ENCODE measurements around the gene HDAC4. TPM values are rescaled to one million over a fixed set of nuclear protein-coding genes. Genes with fewer than 3 reads are reported as not detected.

Gene HDAC4
- total RNA-seq, 4 donors from 2014 or later = 24.8 to 82.9 (median 41.3) TPM

DNA sequence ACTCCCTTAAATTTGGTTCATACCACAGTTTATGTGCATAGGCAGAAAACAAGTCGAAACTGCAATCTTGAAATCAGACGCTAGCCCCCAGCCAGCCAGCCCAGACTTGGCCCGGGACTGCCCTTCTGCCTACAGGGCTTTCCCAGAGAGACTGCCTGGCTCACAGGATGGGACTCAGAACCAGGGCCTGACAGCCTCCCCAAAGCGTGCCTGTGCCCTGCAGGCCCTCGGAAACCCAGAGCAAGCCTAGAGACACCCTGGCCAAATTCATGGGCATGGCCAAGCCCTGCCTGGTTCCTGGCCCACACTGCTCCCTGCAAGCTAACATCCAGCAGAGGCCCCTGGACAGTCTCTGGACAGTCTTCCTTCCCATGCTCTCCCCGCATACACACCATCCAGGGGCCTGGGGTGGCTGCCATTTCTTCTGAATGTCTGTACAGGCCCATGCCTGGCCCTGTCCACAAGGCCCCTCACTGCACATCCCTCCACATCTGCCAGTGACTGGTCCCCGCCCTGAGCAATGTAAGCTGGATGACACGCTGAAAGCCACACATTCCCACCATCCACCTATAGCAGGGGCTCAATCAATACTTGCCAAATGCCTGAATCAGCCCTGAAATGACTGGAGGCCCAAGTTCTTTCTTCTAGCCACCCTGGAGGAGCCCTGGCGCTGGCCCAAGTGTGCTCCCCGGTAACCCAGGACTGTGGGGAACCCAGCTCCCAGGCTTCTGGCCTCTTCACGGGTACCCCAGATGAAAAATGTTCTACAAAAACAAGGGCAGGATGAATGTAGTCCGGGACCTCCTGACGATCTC lies 73.1 kb downstream of the HDAC4 start:
- TF ChIP-seq, protein P1, sequence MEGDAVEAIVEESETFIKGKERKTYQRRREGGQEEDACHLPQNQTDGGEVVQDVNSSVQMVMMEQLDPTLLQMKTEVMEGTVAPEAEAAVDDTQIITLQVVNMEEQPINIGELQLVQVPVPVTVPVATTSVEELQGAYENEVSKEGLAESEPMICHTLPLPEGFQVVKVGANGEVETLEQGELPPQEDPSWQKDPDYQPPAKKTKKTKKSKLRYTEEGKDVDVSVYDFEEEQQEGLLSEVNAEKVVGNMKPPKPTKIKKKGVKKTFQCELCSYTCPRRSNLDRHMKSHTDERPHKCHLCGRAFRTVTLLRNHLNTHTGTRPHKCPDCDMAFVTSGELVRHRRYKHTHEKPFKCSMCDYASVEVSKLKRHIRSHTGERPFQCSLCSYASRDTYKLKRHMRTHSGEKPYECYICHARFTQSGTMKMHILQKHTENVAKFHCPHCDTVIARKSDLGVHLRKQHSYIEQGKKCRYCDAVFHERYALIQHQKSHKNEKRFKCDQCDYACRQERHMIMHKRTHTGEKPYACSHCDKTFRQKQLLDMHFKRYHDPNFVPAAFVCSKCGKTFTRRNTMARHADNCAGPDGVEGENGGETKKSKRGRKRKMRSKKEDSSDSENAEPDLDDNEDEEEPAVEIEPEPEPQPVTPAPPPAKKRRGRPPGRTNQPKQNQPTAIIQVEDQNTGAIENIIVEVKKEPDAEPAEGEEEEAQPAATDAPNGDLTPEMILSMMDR (IDR thresholded peaks at IDR 0.05; ENCODE audit: low read depth) = no peak

DNA sequence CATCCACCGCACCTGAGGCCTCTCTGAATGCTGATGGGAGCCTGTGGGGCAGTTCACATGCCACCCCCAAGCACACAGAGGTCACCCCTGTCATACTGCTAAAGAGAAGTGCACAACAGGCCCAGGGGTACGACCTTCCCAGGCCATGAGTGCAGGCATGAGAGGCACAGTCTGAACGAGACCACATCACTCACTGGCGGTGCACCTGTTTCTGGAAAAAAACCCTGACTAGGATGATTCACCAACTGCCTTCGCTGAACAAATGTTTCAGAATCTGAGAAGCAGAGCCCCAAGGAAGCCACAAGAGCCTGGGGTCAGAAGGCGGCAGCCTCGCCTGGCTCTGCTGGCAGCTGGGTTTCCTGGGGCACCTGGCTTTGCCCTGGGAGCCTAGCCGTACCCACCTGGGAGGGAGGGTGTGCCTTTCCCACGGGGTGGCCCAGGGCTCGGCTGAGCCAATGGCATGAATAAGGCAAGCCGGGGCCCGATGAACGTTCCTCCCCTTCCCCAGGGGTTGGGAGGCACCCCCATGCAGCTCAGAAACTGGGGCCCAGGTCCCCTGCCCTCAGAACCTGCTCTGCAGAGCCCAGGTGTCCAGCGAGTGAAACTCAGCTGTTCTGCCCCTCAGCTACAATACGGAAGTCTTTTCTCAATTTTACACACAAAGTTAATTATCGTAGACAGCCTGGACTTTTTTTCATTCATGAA lies 73.8 kb downstream of the HDAC4 start:
- TF ChIP-seq, protein P1 (IDR thresholded peaks at IDR 0.05; ENCODE audit: low read depth) = no peak

DNA sequence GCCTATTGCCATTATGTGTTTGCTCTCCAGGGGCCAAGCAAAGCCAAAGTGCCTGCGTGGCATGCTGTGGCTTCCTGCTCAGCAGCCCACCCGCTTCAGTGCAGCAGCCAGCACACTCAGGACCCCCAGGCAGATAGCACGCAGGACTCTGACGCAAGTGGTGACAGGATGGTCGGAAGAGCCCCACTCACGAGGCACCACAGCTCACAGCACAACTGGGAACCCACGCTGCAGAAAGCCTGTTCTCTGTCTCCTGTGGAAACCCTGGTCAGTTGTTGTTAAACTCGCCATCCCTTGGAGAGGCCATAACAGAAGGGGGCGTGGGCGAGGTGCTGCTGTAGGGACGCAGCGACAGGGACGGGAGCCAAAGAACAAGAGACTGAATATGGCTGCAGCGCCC lies 76.4 kb downstream of the HDAC4 start:
- TF ChIP-seq, protein P1 (IDR thresholded peaks at IDR 0.05; ENCODE audit: low read depth) = no peak

DNA sequence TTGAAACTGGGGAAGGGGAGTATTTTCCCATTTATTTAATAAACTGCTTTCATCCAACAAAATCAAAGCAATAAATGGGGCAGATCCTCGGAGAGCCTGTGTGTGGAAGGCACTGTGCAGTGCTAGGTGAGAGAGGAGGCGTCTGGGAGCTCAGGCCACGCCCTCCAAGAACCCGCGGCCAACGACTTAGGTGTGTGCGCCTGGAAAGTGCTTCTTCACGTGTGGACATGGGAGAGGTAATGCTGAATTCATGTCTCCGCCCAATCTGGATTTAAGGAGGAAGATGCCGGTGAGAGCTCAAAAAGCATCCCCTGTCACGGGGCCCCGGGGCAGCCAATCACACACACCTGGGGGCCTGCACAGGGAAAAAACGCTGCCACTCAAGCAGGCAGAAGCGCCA lies 77.4 kb downstream of the HDAC4 start:
- TF ChIP-seq, protein P1 (IDR thresholded peaks at IDR 0.05; ENCODE audit: low read depth) = no peak

DNA sequence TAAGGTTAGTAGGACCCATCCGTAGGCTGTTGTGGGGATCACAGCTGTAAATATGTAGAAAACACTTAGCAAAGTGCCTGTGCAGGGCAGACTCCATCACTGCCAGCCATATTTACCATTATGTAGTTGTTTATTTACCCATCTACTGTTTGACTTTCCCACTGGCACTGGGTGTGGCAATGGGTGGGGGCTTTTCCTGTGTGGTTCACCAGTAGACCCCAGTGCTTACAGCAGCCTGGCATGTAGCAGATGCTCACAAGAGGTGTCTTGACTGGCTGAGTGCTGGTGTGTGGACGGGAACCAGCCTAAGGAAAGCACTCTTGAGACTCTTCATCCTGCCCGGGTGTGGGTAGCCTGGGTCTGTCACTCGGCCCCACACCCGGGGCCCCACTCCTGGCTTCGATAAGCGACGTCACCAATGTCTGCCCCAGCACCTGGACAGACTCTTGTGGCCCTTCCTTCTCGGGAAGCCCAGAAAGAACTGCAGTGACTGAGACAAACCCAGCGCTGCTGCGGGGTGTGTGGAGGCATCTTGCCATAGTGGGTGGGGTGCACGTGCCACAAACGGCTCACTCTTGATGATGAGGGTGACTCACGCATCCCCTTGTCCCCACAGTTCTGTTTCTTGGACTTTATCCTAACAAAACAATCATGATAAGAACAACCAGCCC lies 78.3 kb downstream of the HDAC4 start:
- TF ChIP-seq, protein P1 (IDR thresholded peaks at IDR 0.05; ENCODE audit: low read depth) = no peak

DNA sequence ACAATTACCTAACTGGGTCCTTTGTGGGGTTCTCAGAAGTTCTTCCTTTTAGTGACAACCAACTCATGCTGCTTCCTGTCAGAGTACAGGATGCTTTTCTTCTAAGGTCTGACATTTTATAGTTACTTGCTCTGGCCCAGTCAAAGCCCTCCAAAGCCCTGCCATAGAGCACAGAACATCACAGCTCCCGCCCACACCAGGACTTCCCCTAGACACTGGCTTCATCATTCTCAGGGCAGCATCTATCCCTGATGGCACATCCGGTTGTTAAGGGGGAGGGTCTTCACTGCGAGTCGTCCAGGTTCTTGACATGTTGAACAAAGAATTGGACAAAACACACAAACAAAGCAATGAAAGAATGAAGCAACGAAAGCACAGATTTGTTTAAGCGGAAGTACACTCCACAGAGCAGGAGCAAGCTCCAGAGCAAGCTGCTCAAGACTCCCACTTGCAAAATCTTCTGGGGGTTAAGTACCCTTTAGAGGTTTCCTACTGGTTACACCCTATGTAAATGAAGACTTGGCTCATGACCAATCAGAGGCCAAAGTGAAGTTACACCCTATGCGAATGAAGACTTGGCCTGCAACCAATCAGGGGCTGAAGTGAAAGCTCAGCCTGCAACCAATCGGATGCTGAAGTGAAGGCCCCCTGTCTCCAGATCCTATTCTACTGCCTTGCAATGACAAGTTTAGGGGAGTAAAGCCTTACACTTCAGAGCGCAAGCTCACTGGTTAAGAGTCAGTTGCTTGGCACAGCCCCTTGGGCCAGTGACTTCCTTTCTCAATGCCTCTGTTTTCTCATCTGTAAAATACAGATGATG lies 79.0 kb downstream of the HDAC4 start:
- TF ChIP-seq, protein P1 (IDR thresholded peaks at IDR 0.05; ENCODE audit: low read depth) = no peak

Data from subcutaneous adipose tissue (tissue), 4 donors.